ENCODE data around the gene ABCE1.
A peak's percentile ranks its signal among the peaks of the same experiment; 100 is the strongest.

The ABCE1 gene

GRCh38 chr4:145097821-145098674 is at the start of gene ABCE1, which contains the start of gene ANAPC10:
TSS of gene ABCE1 (plus strand) at chr4:145098311. CDS start at chr4:145104413, 6,102 bp downstream.
TSS of gene ANAPC10 (minus strand) at chr4:145098196. CDS start at chr4:145096099, 2,097 bp downstream.
- peak; percentile 94 for DNase-seq (ENCODE audit: low read depth in 2 of 3, low spot score in 1 of 3)

DNA sequence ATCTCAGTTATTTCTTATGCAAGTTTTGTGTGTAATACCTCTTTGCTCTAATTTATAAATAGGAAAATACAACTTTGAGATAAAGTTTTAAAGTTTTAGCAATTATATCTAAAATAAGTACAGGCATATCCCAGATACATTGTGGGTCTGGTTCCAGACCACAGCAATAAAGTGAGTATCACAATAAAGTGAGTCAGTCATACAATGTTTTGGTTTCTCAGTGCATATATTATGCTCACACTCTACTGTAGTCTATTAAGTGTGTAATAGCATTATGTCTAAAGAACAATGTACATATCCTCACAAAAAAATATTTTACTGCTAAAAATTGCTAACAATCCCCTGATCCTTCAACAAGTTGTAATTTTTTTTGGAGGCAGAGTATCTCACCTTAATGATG is 49.3 kb upstream of the ABCE1 start:
- no peak for DNase-seq (ENCODE audit: low read depth in 2 of 3, low spot score in 1 of 3)

DNA sequence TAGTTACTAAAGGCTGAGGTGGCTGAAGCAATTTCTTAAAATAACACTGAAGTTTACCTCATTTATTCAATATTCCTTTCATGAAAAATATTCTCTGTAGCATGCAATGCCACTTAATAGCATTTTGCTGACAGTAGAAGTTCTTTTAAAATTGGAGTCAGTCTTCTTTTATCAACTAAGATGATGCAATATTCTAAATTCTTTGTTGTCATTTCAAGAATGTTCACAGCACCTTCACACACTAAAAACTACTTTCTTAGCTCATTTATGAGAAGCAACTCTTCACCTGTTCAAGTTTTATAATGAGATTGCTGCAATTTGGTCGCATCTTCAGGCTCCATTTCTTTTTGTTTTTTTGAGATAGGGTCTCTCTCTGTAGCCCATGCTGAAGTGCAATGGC is 48.9 kb upstream of the ABCE1 start:
- DNase-seq (ENCODE audit: low read depth in 2 of 3, low spot score in 1 of 3), result no peak

- no peak for DNase-seq (ENCODE audit: low read depth in 2 of 3, low spot score in 1 of 3)
These were observed 42.4 kb upstream of the ABCE1 start for GRCh38 chr4:145055533-145056257.

GRCh38 chr4:145056325-145057130 is 41.6 kb upstream of the ABCE1 start:
- no peak for DNase-seq (ENCODE audit: low read depth in 2 of 3, low spot score in 1 of 3)

GRCh38 chr4:145058256-145058655 is 39.9 kb upstream of the ABCE1 start:
- DNase-seq (ENCODE audit: low read depth in 2 of 3, low spot score in 1 of 3), result no peak

DNA sequence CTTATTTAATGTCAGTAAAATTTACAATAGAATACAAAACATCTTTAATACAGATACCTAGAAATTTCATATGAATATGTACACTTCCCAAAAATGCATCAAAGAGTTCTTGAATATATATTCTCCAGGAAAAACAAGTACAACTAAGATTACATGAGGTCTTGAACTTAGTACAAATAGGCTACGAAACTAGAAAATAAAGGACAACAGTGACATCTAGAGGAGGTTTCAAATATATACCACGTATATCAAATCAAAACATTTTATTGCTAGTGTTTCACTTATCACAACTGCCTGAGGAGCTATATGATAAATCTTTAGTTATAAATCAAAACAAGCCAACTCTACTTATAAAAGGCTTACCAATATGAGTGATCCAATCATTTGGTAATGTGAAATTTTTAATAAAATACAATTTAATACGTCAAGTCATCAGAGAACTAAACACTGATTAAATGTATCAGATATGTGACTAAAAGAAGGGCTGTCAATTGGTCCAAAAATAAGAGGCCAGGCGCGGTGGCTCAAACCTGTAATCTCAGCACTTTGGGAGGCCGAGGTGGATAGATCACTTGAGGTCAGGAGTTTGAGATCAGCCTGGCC is 36.7 kb upstream of the ABCE1 start:
- DNase-seq (ENCODE audit: low read depth in 2 of 3, low spot score in 1 of 3), result no peak

DNA sequence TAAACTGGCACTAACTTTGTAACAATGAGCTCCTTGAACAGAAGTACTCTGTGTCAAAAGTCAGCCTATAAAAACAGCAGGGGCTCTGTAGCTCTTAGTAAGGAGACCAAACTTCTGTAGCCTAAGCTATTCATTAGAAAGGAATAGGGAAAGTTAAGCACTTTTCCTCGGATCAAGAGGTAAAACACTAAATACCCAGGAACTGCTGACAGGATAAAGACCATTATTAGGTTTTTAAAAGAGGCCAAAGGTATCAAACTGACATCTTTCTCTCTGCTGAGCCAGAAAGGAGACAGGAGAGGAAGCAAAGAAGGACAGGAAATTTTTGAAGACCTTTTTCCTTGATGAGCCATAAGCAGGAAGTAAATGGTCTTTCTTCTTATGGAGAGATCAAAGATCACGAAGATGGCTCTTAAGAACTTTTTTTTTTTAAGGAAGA is 32.0 kb upstream of the ABCE1 start:
- no peak for DNase-seq (ENCODE audit: low read depth in 2 of 3, low spot score in 1 of 3)

- no peak for DNase-seq (ENCODE audit: low read depth in 2 of 3, low spot score in 1 of 3)
These were observed 28.8 kb upstream of the ABCE1 start for GRCh38 chr4:145069361-145069760.

DNA sequence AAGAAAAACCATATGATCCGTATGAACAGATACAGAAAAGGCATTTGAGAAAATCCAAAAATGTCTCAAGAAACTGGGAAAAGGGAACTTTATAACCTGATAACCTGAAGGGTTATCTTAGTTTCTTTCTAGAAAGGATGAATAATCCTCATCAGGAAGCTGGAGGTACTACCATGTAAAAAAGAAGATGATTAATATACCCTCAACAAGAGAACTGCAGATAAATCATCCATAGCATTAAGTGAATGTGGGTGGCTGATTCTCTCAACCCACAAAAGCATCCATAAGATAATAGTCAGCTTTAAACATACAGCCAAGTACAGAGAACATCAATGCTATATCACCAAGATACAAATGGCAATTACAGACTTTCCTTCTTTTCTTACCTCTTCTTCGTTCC is 26.6 kb upstream of the ABCE1 start:
- DNase-seq (ENCODE audit: low read depth in 2 of 3, low spot score in 1 of 3), result no peak

DNA sequence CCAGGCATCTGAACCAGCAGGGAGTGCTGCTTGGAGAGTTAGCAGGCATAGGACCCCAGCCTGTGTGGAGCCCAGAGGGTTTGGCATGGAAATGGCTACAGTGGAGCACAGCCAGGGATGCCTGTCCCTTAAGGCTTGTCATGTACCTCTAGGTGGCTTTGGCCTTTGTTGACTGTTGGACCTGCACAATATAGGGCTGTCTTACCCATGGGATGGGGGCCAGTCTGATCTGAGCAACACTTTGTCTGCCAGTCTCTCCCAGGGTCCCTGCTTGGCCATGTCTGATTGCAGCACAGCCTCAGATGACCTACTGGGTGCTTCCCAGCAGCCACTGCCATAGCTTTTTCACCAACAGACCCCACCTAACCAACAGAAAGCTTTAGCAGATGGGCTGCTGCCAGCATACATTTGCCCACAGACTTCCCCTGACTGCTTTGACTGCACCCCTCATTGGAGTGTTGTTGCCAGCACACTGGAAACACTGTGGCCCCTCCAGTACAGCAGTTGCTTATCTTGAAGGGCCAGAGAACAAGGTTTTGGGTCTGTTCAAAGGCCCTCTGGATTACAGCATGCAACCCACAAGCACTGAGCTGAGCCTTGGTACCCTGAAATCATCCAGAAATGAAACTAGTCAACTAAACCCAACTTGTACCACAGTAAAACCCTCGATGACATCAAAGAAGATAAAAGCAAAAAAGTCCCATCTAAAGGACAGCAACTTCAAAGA is 22.2 kb upstream of the ABCE1 start:
- no peak for DNase-seq (ENCODE audit: low read depth in 2 of 3, low spot score in 1 of 3)

- no peak for DNase-seq (ENCODE audit: low read depth in 2 of 3, low spot score in 1 of 3)
These were observed 21.6 kb upstream of the ABCE1 start for GRCh38 chr4:145076469-145076855.

DNA sequence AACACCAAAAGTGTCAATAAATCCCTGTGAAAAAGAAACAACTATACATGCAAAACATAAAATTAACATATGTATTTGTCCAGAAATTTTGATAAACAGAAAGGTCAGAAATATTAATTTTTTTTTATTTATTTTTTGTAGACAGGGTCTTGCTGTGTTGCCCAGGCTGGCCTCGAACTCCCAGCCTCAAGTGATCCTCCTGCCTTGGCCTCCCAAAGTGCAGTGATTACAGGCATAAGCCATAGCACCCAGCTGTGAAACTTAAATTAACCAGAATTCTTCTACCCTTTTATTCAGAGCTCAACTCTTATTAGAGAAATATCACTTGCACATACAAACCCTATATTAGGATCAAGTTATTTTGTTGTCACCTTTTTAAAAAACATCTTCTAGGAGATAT is 16.4 kb upstream of the ABCE1 start:
- DNase-seq (ENCODE audit: low read depth in 2 of 3, low spot score in 1 of 3), result no peak

DNA sequence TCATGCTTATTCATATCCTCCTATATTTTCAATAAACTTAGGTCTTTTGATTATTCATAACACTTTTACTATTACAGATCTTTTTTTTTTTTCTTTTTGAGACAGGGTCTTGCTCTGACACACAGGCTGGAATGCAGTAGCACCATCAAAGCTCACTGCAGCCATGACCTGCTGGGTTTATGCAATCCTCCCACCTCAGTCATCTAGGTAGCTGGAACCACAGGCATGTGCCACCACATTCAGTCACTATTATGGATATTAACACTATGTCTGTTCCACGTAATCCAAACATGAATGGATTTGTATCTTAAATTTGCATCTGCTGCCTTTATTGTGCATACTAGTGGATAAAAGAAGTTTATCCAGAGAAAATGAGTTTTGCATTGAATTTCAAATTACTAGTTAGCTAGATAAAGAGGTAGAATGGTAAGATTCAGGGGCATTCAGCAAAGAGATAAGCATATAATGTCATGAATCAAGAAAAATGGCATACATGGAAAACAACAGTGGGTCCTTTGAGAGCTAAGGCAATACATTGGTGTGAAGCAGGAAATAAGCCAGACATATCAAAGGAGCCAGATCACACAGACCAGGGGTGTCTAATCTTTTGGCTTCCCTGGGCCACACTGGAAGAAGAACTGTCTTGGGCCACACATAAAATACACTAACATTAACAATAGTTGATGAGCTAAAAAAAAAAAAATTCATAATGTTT is 14.1 kb upstream of the ABCE1 start:
- DNase-seq (ENCODE audit: low read depth in 2 of 3, low spot score in 1 of 3), result no peak

GRCh38 chr4:145090380-145090779 is 7.7 kb upstream of the ABCE1 start:
- no peak for DNase-seq (ENCODE audit: low read depth in 2 of 3, low spot score in 1 of 3)

- no peak for DNase-seq (ENCODE audit: low read depth in 2 of 3, low spot score in 1 of 3)
These were observed 4.5 kb upstream of the ABCE1 start for GRCh38 chr4:145093638-145094037.

DNA sequence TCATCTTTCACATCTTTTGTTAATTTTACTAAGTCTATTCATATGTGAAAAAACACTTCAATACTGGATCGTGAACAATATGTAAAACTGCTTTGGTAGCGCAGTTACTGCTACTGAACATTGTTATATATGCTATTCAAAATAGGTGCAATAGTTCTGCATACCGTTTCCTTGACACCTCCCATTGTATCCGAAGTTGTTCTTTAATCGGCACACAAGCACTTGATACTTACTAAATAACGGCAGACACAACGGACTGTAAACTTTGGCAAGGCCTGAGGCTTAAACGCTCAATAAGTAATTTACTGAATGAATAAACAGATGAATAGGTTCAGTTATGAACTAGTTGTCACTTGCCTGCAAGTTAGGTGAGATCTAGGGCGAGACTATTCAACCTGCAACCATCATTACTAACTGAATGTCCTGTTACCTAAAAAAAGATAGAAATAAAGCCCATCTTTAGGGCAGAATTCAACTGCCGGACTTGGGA is 735 bp upstream of the ABCE1 start:
- no peak for DNase-seq (ENCODE audit: low read depth in 2 of 3, low spot score in 1 of 3)

- DNase-seq (ENCODE audit: low read depth in 2 of 3, low spot score in 1 of 3), result peak; percentile 21 to 50 (median 31)
These were observed 545 bp downstream of the ABCE1 start for GRCh38 chr4:145098675-145099037.

GRCh38 chr4:145099653-145100052 is 1.5 kb downstream of the ABCE1 start:
- DNase-seq (ENCODE audit: low read depth in 2 of 3, low spot score in 1 of 3), result no peak

- DNase-seq (ENCODE audit: low read depth in 2 of 3, low spot score in 1 of 3), result no peak
These were observed 3.0 kb downstream of the ABCE1 start for GRCh38 chr4:145101091-145101490.
